H1 (cell line): Measurements from ENCODE around the gene CCDC33. TPM values are rescaled to one million over a fixed set of nuclear protein-coding genes. Genes with fewer than 3 reads are reported as not detected.

Experiments used
- CTCF ChIA-PET: fragments of 300-600 bp; sonication (Branson Sonifier 250); formaldehyde crosslinking; loops from one replicate; lab custom pipeline; 2021; ENCODE audit not compliant: partially characterized antibody; lab: Charles Lee
- POLR2A ChIA-PET: fragments of 300-600 bp; sonication (Branson Sonifier 250); formaldehyde crosslinking; loops from one replicate; lab custom pipeline; 2021; ENCODE audit warnings: inconsistent platforms; ENCODE audit not compliant: partially characterized antibody; lab: Charles Lee
- DNase-seq, 2 experiments: peaks; one replicate each; pipeline versions ENCODE4 v3.0.0 to v3.0.0-alpha.2; 2010 to 2022; ENCODE audit warnings: low spot score in 2 of 2, low read depth in 1 of 2, mixed read lengths in 1 of 2
- FAIRE-seq: peaks from 2 replicates; lab custom pipeline; 2011; peaks lifted over from hg19 to GRCh38; lab: Jason Lieb, UNC
- H2AFZ ChIP-seq: 2 replicates; pipeline ENCODE4 v1.8.1; 2012; ENCODE audit warnings: low read length, inconsistent platforms
- H2AK5ac ChIP-seq: 2 replicates; pipeline ENCODE4 v1.6.1; 2013; ENCODE audit warnings: low read depth, low read length
- H2BK120ac ChIP-seq: replicated peaks from 2 replicates; pipeline ENCODE3; 2013; ENCODE audit warnings: low read depth, low read length, inconsistent platforms
- H2BK12ac ChIP-seq: 2 replicates; pipeline ENCODE4 v1.6.1; 2013; ENCODE audit warnings: low read depth, low read length
- H2BK15ac ChIP-seq: 2 replicates; pipeline ENCODE4 v1.6.1; 2013; ENCODE audit warnings: low read length
- H2BK20ac ChIP-seq: 2 replicates; pipeline ENCODE4 v1.6.1; 2013; ENCODE audit warnings: low read length
- H2BK5ac ChIP-seq: 2 replicates; pipeline ENCODE4 v1.6.1; 2013; ENCODE audit warnings: low read depth, low read length
- H3K14ac ChIP-seq: 2 replicates; pipeline ENCODE4 v1.6.1; 2013; ENCODE audit warnings: inconsistent platforms; ENCODE audit not compliant: insufficient read length
- H3K18ac ChIP-seq: 2 replicates; pipeline ENCODE4 v1.6.1; 2013; ENCODE audit warnings: low read length; ENCODE audit errors: extremely low read depth
- H3K23ac ChIP-seq: 2 replicates; pipeline ENCODE4 v1.6.1; 2013; ENCODE audit warnings: inconsistent platforms; ENCODE audit not compliant: insufficient read length
- H3K23me2 ChIP-seq: 2 replicates; pipeline ENCODE4 v1.6.1; 2013; ENCODE audit warnings: low read depth, low read length
- H3K27ac ChIP-seq: 2 replicates; pipeline ENCODE4 v1.6.1; 2011; ENCODE audit warnings: low read depth, low read length, inconsistent platforms
- H3K27me3 ChIP-seq, 4 experiments: replicated peaks in 1 of 4; 1 replicate in 1 of 4; 2 replicates in 3 of 4; pipeline versions ENCODE4 v1.6.1 to v1.8.1; 2011 to 2013; ENCODE audit warnings: low read length in 3 of 4, mild to moderate bottlenecking in 3 of 4, inconsistent platforms in 2 of 4, mixed read lengths in 2 of 4, moderate library complexity in 1 of 4; ENCODE audit not compliant: control insufficient read depth in 3 of 4, insufficient read depth in 3 of 4; ENCODE audit errors: extremely low read depth in 1 of 4
- H3K36me3 ChIP-seq, 4 experiments: 2 replicates each; pipeline versions ENCODE4 v1.6.1 to v1.8.1; 2011 to 2013; ENCODE audit warnings: mild to moderate bottlenecking in 4 of 4, low read length in 3 of 4, moderate library complexity in 2 of 4, control low read depth in 1 of 4, inconsistent platforms in 1 of 4; ENCODE audit not compliant: insufficient read depth in 4 of 4, control insufficient read depth in 2 of 4
- H3K4ac ChIP-seq: replicated peaks from 2 replicates; pipeline ENCODE3; 2013; ENCODE audit warnings: low read length, low read depth, mixed read lengths, inconsistent platforms; ENCODE audit not compliant: insufficient read length
- H3K4me1 ChIP-seq, 4 experiments: replicated peaks in 1 of 4; 1 replicate in 1 of 4; 2 replicates in 3 of 4; pipeline versions ENCODE4 v1.6.1 to v1.8.1; 2011 to 2013; ENCODE audit warnings: low read length in 3 of 4, inconsistent platforms in 2 of 4, mixed read lengths in 1 of 4; ENCODE audit not compliant: insufficient read depth in 4 of 4, control insufficient read depth in 3 of 4
- H3K4me2 ChIP-seq, 2 experiments: 2 replicates each; pipeline versions ENCODE4 v1.6.1 to v1.8.1; 2011 to 2013; ENCODE audit warnings: low read depth in 2 of 2, low read length in 2 of 2, control low read depth in 1 of 2, inconsistent platforms in 1 of 2, mild to moderate bottlenecking in 1 of 2; ENCODE audit not compliant: insufficient read depth in 1 of 2
- H3K4me3 ChIP-seq, 4 experiments: fragments of 200-600, 300-600 bp in 1 of 4; sonication (generic), shearing (Covaris generic), sonication (Bioruptor Twin) in 1 of 4; 2 replicates each; pipeline versions ENCODE4 v1.5.1 to v1.8.1; 2011 to 2016; ENCODE audit warnings: low read length in 4 of 4, low read depth in 3 of 4, control low read depth in 2 of 4, inconsistent platforms in 2 of 4, mild to moderate bottlenecking in 2 of 4, mixed read lengths in 1 of 4, moderate library complexity in 1 of 4; ENCODE audit not compliant: insufficient read depth in 2 of 4; ENCODE audit errors: extremely low read depth in 1 of 4
- H3K56ac ChIP-seq: replicated peaks from 2 replicates; pipeline ENCODE3; 2013; ENCODE audit warnings: low read depth, mild to moderate bottlenecking, mixed read lengths, low read length, inconsistent platforms; ENCODE audit not compliant: insufficient read length
- H3K79me1 ChIP-seq: 2 replicates; pipeline ENCODE4 v1.6.1; 2013; ENCODE audit warnings: low read depth, low read length, control low read depth
- H3K79me2 ChIP-seq, 2 experiments: 2 replicates each; pipeline versions ENCODE4 v1.6.1 to v1.8.1; 2012 to 2013; ENCODE audit warnings: low read length in 2 of 2, mild to moderate bottlenecking in 2 of 2, inconsistent platforms in 1 of 2; ENCODE audit not compliant: insufficient read depth in 2 of 2, control insufficient read depth in 1 of 2
- H3K9ac ChIP-seq, 4 experiments: replicated peaks in 1 of 4; 1 replicate in 1 of 4; 2 replicates in 3 of 4; pipeline versions ENCODE4 v1.6.1 to v1.8.1; 2011 to 2013; ENCODE audit warnings: low read depth in 3 of 4, low read length in 3 of 4, control low read depth in 2 of 4, mild to moderate bottlenecking in 2 of 4, moderate library complexity in 2 of 4, inconsistent platforms in 1 of 4; ENCODE audit errors: extremely low read depth in 1 of 4
- H3K9me3 ChIP-seq, 2 experiments: 2 replicates each; pipeline versions ENCODE4 v1.6.1 to v1.8.1; 2012 to 2013; ENCODE audit warnings: mild to moderate bottlenecking in 2 of 2, moderate library complexity in 2 of 2, control low read depth in 1 of 2, inconsistent platforms in 1 of 2, low read depth in 1 of 2, low read length in 1 of 2, mixed read lengths in 1 of 2; ENCODE audit not compliant: insufficient read depth in 2 of 2
- H4K20me1 ChIP-seq, 2 experiments: replicated peaks in 1 of 2; 2 replicates each; pipeline versions ENCODE3 to v1.8.1; 2011 to 2013; ENCODE audit warnings: inconsistent platforms in 2 of 2, low read length in 2 of 2, mild to moderate bottlenecking in 1 of 2; ENCODE audit not compliant: insufficient read depth in 2 of 2, control insufficient read depth in 1 of 2
- H4K5ac ChIP-seq: 2 replicates; pipeline ENCODE4 v1.6.1; 2013; ENCODE audit warnings: low read length, low read depth, mixed read lengths, inconsistent platforms; ENCODE audit not compliant: insufficient read length
- H4K8ac ChIP-seq: 2 replicates; pipeline ENCODE4 v1.8.0; 2013; ENCODE audit warnings: mild to moderate bottlenecking, moderate library complexity, low read length, inconsistent platforms; ENCODE audit not compliant: insufficient read depth; ENCODE audit errors: extremely low read depth
- H4K91ac ChIP-seq: replicated peaks from 2 replicates; pipeline ENCODE3; 2013; ENCODE audit warnings: low read length, mixed read lengths, inconsistent platforms; ENCODE audit not compliant: insufficient read length
- SAP30 ChIP-seq: fragments of 300-600 bp; sonication (generic); IDR thresholded peaks from 2 replicates; pipeline ENCODE4 v1.7.1; 2012; ENCODE audit warnings: low read length, moderate library complexity, mild to moderate bottlenecking, inconsistent platforms; ENCODE audit not compliant: insufficient read depth, insufficient replicate concordance
- WGBS, 2 experiments: shearing (Covaris generic) in 1 of 2; methylation state at CpG; one replicate each; pipeline versions ENCODE4 v1.1.6 to v1.1.7; 2013 to 2015; ENCODE audit warnings: low lambda C conversion rate in 2 of 2, mixed read lengths in 2 of 2, inconsistent platforms in 1 of 2, low coverage in 1 of 2, missing lambda C conversion rate in 1 of 2; ENCODE audit not compliant: insufficient replicate concordance in 2 of 2, insufficient coverage in 1 of 2, insufficient read length in 1 of 2; ENCODE audit errors: extremely low coverage in 1 of 2, missing lambda C conversion rate in 1 of 2; 5-methylcytosine and 5-hydroxymethylcytosine counted together
- polyA plus RNA-seq, 7 experiments: library from polyadenylated mRNA; depleted of rRNA in 3 of 7; stranded (reverse) in 5 of 7; unstranded in 2 of 7; fragments of >200 nt in 5 of 7; fragments of 200-250 nt in 2 of 7; gene quantifications; 1 replicate in 5 of 7; 2 replicates in 1 of 7; 4 replicates in 1 of 7; pipeline versions ENCODE4 v1.2.1 to v1.2.3, GENCODE V29; 2011 to 2013; ENCODE audit warnings: missing spikeins in 2 of 7, mixed read lengths in 2 of 7
- total RNA-seq: library from RNA; stranded (reverse); fragmentation: NEBNext Ultra II Directional; extraction: Animal tissue kit (Norgen Biotek cat#: 25700); gene quantifications from 2 replicates; pipeline ENCODE4 v1.2.1, GENCODE V29; 2021

CCDC33 gene
- total and polyA plus RNA-seq, 2 of the 8 experiments (the other 6 are each of a cell fraction or from before 2014, with no cell fraction given), result 2.0 to 2.7 TPM

DNA sequence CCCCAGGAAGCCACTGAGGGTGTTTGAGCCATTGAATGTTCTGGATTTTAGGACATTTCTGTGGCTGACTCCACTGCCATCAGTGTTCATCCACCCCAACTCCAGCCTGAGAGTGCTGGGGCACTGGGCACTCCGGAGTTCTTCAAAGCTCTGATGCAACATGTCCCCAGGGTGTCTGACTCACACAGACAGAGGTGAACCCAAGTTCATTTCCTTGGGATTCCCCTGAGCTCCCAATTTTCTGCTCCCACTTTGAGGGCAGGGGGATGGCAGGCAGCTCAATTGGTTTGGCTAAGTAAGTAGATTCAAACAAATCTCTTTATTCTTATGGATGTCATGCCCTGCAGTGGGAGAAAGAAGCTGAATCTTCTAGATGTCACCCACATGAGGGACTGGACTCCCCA is 35.7 kb upstream of the CCDC33 start:
- DNase-seq (no peak), FAIRE-seq (no peak)
- H3K4me2 ChIP-seq, result no peak overlapping the region
- TF ChIP-seq SAP30, result no peak

More for the DNA sequence above, 35.7 kb upstream of the CCDC33 start:
- Histone ChIP-seq H3K4ac (no peak overlapping the region), H3K79me1 (peaks cover 3% of the 10 kb centered on the region; the same call in 1 of the 2 replicates), H3K9ac (no peak overlapping the region), H3K27ac (no peak overlapping the region), H4K8ac (no peak overlapping the region; the same call in 1 of the 2 replicates), H4K5ac (no peak overlapping the region), H4K91ac (no peak overlapping the region), H3K79me2 (0 out of 4 replicates have a peak, but pooled peaks cover 0 to 4% of the 10 kb centered on the region in 2 experiments), H3K4me3 (peak overlapping the region in 1 of 4 experiments; percentile 4; a peak in 1 of 8 replicates), H2AK5ac (no peak overlapping the region; the same call in 1 of the 2 replicates), H4K20me1 (no peaks in the 10 kb centered on the region), H2BK20ac (no peak overlapping the region), H3K9me3 (no peaks in the 10 kb centered on the region), H2BK12ac (no peak overlapping the region), H3K36me3 (no peaks in the 10 kb centered on the region), H2BK15ac (0 out of 2 replicates have a peak overlapping the region, but pooled peaks have one; percentile 88), H3K27me3 (peaks cover 0 to 4% (median 2%) of the 10 kb centered on the region in 4 experiments; a peak in 2 of 7 replicates), H3K23ac (no peak overlapping the region), H2BK120ac (no peak overlapping the region), H3K23me2 (peaks cover 4% of the 10 kb centered on the region; the same call in 1 of the 2 replicates), H3K18ac (no peak overlapping the region; the same call in 1 of the 2 replicates), H3K14ac (no peak overlapping the region), H2AFZ (no peak overlapping the region), H3K56ac (no peak overlapping the region), H3K4me1 (peaks cover 0 to 46% (median 31%) of the 10 kb centered on the region in 4 experiments; a peak in 6 of 7 replicates), H2BK5ac (no peak overlapping the region)
- CTCF ChIA-PET, result interaction anchor here (0.9 to 6.1 kb wide), 17 partner anchors 9 to 122 kb away, joined by 3 to 38 read pairs (median 5); partner anchors contain the start of genes ISLR and ISLR2
- 69% methylated on average over 1 of the region's 1 CpG; no CpG with 5 or more reads in 1 of the 2 experiments for WGBS, 2 experiments
- POLR2A ChIA-PET, result interaction anchor here (0.8 to 7.3 kb wide), 5 partner anchors 9 to 21 kb away, joined by 3 to 76 read pairs (median 44); no protein-coding TSS in a partner anchor
